ENCODE data around the gene SYNGR1.

SYNGR1 gene

GRCh38 chr22:39382410-39382809 is 32.6 kb downstream of the SYNGR1 start:
- H3K4me3 ChIP-seq (ENCODE audit: low read depth, low read length) = no peak overlapping the region
- no peak for DNase-seq (ENCODE audit: low read depth)
- TF ChIP-seq, protein P1, sequence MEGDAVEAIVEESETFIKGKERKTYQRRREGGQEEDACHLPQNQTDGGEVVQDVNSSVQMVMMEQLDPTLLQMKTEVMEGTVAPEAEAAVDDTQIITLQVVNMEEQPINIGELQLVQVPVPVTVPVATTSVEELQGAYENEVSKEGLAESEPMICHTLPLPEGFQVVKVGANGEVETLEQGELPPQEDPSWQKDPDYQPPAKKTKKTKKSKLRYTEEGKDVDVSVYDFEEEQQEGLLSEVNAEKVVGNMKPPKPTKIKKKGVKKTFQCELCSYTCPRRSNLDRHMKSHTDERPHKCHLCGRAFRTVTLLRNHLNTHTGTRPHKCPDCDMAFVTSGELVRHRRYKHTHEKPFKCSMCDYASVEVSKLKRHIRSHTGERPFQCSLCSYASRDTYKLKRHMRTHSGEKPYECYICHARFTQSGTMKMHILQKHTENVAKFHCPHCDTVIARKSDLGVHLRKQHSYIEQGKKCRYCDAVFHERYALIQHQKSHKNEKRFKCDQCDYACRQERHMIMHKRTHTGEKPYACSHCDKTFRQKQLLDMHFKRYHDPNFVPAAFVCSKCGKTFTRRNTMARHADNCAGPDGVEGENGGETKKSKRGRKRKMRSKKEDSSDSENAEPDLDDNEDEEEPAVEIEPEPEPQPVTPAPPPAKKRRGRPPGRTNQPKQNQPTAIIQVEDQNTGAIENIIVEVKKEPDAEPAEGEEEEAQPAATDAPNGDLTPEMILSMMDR (IDR thresholded peaks at IDR 0.05; ENCODE audit: low read depth, low read length, missing control alignments) = no peak

DNA sequence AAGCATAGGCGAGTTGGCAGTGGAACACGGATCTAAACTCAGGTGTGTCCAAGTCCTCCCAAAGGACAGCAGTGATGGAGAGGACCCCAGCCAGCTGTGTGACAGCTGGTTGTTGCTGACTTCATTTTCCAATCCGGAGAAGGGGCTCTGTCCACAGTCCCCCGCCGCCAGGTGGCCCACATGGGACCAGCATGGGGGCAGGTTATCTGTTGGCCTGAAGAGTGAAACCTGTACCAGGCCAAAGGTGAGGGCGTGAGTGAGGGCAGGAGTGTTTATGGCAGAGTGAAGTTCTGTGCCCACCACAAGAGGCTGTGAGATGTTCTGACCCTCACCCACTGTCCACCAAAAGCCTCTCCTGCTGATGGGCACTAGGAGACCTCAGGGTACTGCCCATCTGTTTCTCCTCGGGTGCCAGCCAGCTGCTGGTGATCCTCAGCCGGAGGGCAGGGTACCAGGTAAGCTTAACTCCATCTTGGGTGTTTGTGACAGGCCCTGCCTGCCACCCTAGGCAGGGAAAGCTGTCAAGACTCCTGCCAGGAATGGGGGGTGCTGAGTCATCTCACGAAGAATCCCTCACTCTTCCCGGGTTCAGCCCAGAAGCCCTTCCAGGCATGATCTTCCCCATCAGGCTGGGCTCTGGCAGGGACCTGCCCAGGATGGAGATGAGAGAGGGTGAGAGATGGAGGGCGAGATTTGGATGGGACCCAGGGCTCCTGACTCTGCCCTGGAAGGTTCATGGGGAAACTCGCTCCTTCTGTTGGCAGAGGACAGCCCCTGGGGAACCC is 34.2 kb downstream of the SYNGR1 start:
- no peak overlapping the region for H3K4me3 ChIP-seq (ENCODE audit: low read depth, low read length)
- TF ChIP-seq, protein P1 (IDR thresholded peaks at IDR 0.05; ENCODE audit: low read depth, low read length, missing control alignments) = no peak
- DNase-seq (ENCODE audit: low read depth) = no peak

- TF ChIP-seq, protein P1 (IDR thresholded peaks at IDR 0.05; ENCODE audit: low read depth, low read length, missing control alignments) = peak; percentile 64
- H3K4me3 ChIP-seq (ENCODE audit: low read depth, low read length) = no peak overlapping the region
- DNase-seq (ENCODE audit: low read depth) = no peak
Measured at GRCh38 chr22:39384750-39385480, 35.1 kb downstream of the SYNGR1 start.

DNA sequence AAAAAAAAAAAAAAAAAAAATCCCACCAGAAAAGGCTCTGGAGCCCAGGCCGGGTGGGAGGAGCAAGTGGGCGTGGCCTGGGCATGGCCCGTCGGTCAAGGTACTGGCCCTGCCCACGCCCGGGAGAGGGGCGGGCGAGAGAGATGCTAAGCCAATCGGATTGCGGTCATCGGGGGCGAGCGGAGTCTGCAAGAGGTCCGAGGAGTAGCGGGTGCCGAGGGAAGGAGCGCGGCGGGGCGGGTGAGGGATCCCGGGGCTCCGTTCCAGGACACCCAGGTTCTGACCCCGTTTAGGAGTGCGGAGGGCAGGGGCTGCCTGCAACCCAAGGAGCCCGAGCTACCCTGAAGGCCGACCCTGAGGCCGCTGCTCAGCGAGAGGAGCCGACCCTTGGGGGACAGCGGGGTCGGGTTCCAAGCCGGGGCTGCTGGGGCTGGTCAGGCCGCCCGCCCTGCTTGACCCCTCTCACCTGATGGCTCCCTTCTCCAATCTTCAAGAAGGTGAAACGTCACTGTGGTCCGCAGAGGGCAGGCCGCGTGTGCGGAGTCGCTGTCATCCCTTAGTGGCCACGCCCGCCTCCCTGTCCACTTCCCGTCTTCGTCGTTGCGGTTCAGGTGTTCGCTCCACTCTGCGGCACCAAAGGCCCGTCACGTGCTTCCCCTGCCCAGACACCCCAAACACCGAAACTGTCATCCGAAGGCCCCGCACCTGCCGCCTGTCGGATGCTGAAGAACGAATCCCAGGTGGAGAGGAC is 38.6 kb downstream of the SYNGR1 start:
- peak overlapping the region; percentile 48 for H3K4me3 ChIP-seq (ENCODE audit: low read depth, low read length)
- TF ChIP-seq, protein P1 (IDR thresholded peaks at IDR 0.05; ENCODE audit: low read depth, low read length, missing control alignments) = no peak
- peak; percentile 46 for DNase-seq (ENCODE audit: low read depth)

DNA sequence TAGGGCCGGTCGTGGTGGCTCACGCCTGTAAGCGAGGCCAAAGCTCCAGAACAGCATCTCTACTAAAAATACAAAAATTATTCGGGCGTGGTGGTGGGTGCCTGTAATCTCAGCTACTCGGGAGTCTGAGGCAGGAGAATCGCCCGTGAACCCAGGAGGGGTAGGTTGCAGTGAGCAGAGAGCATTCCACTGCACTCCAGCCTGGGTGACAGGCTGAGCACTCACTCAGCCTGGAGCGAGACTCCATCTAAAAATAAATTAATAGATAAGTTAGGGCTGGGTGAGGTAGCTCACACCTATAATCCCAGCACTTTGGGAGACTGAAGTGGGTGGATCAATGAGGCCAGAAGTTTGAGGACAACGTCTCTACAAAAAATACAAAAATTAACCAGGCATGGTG is 39.6 kb downstream of the SYNGR1 start:
- DNase-seq (ENCODE audit: low read depth) = no peak
- TF ChIP-seq, protein P1 (IDR thresholded peaks at IDR 0.05; ENCODE audit: low read depth, low read length, missing control alignments) = no peak
- no peak overlapping the region for H3K4me3 ChIP-seq (ENCODE audit: low read depth, low read length)

GRCh38 chr22:39392341-39392948 is 42.7 kb downstream of the SYNGR1 start:
- H3K4me3 ChIP-seq (ENCODE audit: low read depth, low read length) = no peak overlapping the region
- DNase-seq (ENCODE audit: low read depth) = no peak
- TF ChIP-seq, protein P1 (IDR thresholded peaks at IDR 0.05; ENCODE audit: low read depth, low read length, missing control alignments) = no peak
